ENCODE data around the gene ESRRB. TPM values are rescaled to one million over a fixed set of nuclear protein-coding genes. Genes with fewer than 3 reads are reported as not detected.

The ESRRB gene
- polyA plus RNA-seq, 1 of the 3 experiments (the other 2 are of a cell fraction), result 0.05 TPM

DNA sequence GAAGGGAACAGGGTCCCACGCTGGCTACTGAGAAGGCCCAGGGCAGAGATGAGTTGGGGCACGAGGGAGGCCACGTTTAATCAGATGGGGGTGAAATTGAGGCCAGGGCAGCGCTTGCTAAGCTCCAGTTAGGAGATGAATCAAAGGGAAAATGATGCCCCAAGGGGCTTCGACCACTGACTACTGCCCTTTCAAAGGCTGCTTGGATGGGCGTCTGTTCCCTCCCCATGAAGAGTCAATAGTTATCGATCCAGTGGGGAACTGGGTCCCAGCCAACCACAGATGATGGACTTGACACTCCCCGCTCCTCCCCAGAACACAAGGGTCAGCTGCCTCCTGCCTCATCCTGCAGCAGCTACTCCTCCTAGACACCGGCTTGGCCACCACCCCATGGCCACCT lies 55.6 kb downstream of the ESRRB start:
- no peak overlapping the region for H3K4me3 ChIP-seq (ENCODE audit: low read depth in 2 of 2, low read length in 1 of 2)
- no peaks in the 10 kb centered on the region for H3K9me3 ChIP-seq
- H2AFZ ChIP-seq (ENCODE audit: low read depth), result no peak overlapping the region
- ChIA-PET POLR2A (no interaction called here), CTCF (interaction anchor here (1.1 to 1.6 kb wide), 3 partner anchors 28 to 58 kb away, joined by 3 to 4 read pairs (median 3); no protein-coding TSS in a partner anchor)
- 76% methylated on average over 4 of the region's 9 CpGs for WGBS (ENCODE audit: low lambda C conversion rate)
- H3K36me3 ChIP-seq (replicated peaks in 1 of 2; ENCODE audit: control insufficient read depth in 1 of 2, insufficient read depth in 2 of 2, low read length in 1 of 2), result no peaks in the 10 kb centered on the region
- H4K20me1 ChIP-seq (ENCODE audit: insufficient read depth), result no peaks in the 10 kb centered on the region
- no peaks in the 10 kb centered on the region for H3F3A ChIP-seq (replicated peaks; ENCODE audit: insufficient read depth)
- no peak overlapping the region for H3K27ac ChIP-seq (ENCODE audit: low read depth in 2 of 2, low read length in 1 of 2)
- H3K79me2 ChIP-seq (ENCODE audit: insufficient read depth), result no peaks in the 10 kb centered on the region
- peaks cover 7% of the 10 kb centered on the region for H3K27me3 ChIP-seq (ENCODE audit: insufficient read depth)
- H3K4me2 ChIP-seq, result no peak overlapping the region
- H3K9ac ChIP-seq, result no peak overlapping the region
- peaks cover 0 to 3% of the 10 kb centered on the region in 2 experiments; a peak in 1 of 4 replicates for H3K4me1 ChIP-seq (ENCODE audit: control insufficient read depth in 1 of 2, insufficient read depth in 2 of 2, low read depth in 1 of 2, low read length in 1 of 2)
- DNase-seq, result no peak
- TF ChIP-seq NRF1 (IDR thresholded peaks at IDR 0.05; ENCODE audit: low read depth, low read length) (no peak), TAF1 (IDR thresholded peaks at IDR 0.05; ENCODE audit: borderline replicate concordance, low read depth, low read length) (no peak), TEAD4 (IDR thresholded peaks at IDR 0.05; ENCODE audit: borderline replicate concordance, insufficient read depth) (no peak), ELF1 (IDR thresholded peaks at IDR 0.05) (no peak), YY1 (IDR thresholded peaks at IDR 0.05; ENCODE audit: low read depth) (no peak), RFX5 (IDR thresholded peaks at IDR 0.05; ENCODE audit: low read length) (no peak), MXI1 (IDR thresholded peaks at IDR 0.05; ENCODE audit: low read depth, low read length) (no peak), RAD21 (IDR thresholded peaks at IDR 0.05; ENCODE audit: low read length) (no peak), CHD2 (IDR thresholded peaks at IDR 0.05; ENCODE audit: low read length, partially characterized antibody) (no peak), EZH2phosphoT487 (IDR thresholded peaks at IDR 0.05; ENCODE audit: borderline replicate concordance, low read depth) (no peak), FOXJ3 (CRISPR knock-in tag; IDR thresholded peaks at IDR 0.05) (no peak), RCOR1 (IDR thresholded peaks at IDR 0.05; ENCODE audit: low read length) (no peak), FOSL2 (IDR thresholded peaks at IDR 0.05; ENCODE audit: borderline replicate concordance, low read depth) (no peak)
- TF ChIP-seq, protein P1, sequence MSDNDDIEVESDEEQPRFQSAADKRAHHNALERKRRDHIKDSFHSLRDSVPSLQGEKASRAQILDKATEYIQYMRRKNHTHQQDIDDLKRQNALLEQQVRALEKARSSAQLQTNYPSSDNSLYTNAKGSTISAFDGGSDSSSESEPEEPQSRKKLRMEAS (IDR thresholded peaks at IDR 0.05; ENCODE audit: low read depth), result no peak
- H3K9me2 ChIP-seq, result no peaks in the 10 kb centered on the region

DNA sequence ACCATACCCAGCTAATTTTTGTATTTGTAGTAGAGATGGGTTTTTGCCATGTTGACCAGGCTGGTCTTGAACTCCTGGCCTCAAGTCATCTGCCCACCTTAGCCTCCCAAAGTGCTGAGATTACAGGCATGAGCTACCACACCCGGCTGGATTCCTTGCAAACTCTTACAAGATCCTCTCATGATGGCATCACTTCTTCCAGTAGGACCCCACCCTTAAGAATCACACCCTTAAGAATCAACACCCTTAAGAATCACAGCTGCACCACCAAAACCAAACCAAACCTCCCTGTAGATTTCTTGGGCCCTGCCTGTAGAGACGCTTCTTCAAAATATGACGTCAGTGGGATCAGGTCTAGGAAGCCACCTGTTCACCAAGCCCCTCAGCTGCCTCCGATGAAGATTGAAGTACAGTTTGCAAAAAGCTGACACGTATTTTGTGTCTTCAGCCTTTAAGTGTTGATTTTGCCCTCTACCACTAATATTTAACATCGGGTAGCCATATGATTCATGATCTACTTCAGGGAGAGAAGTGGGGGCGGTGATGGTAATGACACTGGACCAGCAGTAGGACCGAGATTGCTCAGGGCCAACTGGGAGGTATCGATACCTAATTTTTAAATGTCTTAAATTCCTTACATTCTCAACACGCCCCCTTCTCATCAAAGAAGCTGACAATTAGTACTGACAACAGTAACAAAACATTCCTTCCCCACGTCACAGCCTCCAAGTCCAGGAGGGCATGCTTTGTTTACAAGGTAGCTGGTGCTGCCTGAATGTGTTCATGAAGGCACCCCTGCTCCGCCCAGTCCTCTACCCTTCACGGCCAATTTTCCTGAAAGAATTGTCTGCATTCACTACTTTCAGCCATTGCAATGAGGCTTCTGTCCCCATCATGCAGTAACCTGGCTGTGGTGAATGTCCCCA lies 57.2 kb downstream of the ESRRB start:
- Histone ChIP-seq H3K27me3 (ENCODE audit: insufficient read depth) (peaks cover 7% of the 10 kb centered on the region), H3F3A (replicated peaks; ENCODE audit: insufficient read depth) (no peaks in the 10 kb centered on the region), H3K4me1 (ENCODE audit: control insufficient read depth in 1 of 2, insufficient read depth in 2 of 2, low read depth in 1 of 2, low read length in 1 of 2) (peaks cover 0 to 3% of the 10 kb centered on the region in 2 experiments; a peak in 1 of 4 replicates), H3K9ac (no peak overlapping the region), H3K9me2 (no peaks in the 10 kb centered on the region), H2AFZ (ENCODE audit: low read depth) (no peak overlapping the region), H3K27ac (ENCODE audit: low read depth in 2 of 2, low read length in 1 of 2) (no peak overlapping the region), H3K9me3 (no peaks in the 10 kb centered on the region), H3K4me3 (ENCODE audit: low read depth in 2 of 2, low read length in 1 of 2) (no peak overlapping the region), H3K79me2 (ENCODE audit: insufficient read depth) (no peaks in the 10 kb centered on the region), H3K4me2 (no peak overlapping the region), H3K36me3 (replicated peaks in 1 of 2; ENCODE audit: control insufficient read depth in 1 of 2, insufficient read depth in 2 of 2, low read length in 1 of 2) (no peaks in the 10 kb centered on the region), H4K20me1 (ENCODE audit: insufficient read depth) (no peaks in the 10 kb centered on the region)
- DNase-seq, result no peak
- WGBS (ENCODE audit: low lambda C conversion rate), result 53% methylated on average over 13 of the region's 13 CpGs
- ChIA-PET POLR2A (interaction anchor here (0.6 kb wide), 1 partner anchor 19 kb away, joined by 5 read pairs; no protein-coding TSS in a partner anchor), CTCF (interaction anchor here (1.1 to 1.2 kb wide), 2 partner anchors 46 to 56 kb away, joined by 3 read pairs; no protein-coding TSS in a partner anchor)
- TF ChIP-seq, protein P2, sequence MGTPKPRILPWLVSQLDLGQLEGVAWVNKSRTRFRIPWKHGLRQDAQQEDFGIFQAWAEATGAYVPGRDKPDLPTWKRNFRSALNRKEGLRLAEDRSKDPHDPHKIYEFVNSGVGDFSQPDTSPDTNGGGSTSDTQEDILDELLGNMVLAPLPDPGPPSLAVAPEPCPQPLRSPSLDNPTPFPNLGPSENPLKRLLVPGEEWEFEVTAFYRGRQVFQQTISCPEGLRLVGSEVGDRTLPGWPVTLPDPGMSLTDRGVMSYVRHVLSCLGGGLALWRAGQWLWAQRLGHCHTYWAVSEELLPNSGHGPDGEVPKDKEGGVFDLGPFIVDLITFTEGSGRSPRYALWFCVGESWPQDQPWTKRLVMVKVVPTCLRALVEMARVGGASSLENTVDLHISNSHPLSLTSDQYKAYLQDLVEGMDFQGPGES (IDR thresholded peaks at IDR 0.05; ENCODE audit: low read depth, low read length), result no peak
- TF ChIP-seq TAF1 (IDR thresholded peaks at IDR 0.05; ENCODE audit: borderline replicate concordance, low read depth, low read length), result no peak
- no peak for TF ChIP-seq MXI1 (IDR thresholded peaks at IDR 0.05; ENCODE audit: low read depth, low read length)
- no peak for TF ChIP-seq SIN3A (IDR thresholded peaks at IDR 0.05; ENCODE audit: borderline replicate concordance, low read depth, low read length)
- TF ChIP-seq, protein P3, sequence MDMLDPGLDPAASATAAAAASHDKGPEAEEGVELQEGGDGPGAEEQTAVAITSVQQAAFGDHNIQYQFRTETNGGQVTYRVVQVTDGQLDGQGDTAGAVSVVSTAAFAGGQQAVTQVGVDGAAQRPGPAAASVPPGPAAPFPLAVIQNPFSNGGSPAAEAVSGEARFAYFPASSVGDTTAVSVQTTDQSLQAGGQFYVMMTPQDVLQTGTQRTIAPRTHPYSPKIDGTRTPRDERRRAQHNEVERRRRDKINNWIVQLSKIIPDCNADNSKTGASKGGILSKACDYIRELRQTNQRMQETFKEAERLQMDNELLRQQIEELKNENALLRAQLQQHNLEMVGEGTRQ (IDR thresholded peaks at IDR 0.05; ENCODE audit: borderline replicate concordance, low read depth, low read length), result no peak
- no peak for TF ChIP-seq POLR2AphosphoS5 (IDR thresholded peaks at IDR 0.05; ENCODE audit: low read depth, low read length)
- no peak for TF ChIP-seq NRF1 (IDR thresholded peaks at IDR 0.05; ENCODE audit: low read depth, low read length)
- no peak for TF ChIP-seq JUND (IDR thresholded peaks at IDR 0.05)
- TF ChIP-seq, protein P4, sequence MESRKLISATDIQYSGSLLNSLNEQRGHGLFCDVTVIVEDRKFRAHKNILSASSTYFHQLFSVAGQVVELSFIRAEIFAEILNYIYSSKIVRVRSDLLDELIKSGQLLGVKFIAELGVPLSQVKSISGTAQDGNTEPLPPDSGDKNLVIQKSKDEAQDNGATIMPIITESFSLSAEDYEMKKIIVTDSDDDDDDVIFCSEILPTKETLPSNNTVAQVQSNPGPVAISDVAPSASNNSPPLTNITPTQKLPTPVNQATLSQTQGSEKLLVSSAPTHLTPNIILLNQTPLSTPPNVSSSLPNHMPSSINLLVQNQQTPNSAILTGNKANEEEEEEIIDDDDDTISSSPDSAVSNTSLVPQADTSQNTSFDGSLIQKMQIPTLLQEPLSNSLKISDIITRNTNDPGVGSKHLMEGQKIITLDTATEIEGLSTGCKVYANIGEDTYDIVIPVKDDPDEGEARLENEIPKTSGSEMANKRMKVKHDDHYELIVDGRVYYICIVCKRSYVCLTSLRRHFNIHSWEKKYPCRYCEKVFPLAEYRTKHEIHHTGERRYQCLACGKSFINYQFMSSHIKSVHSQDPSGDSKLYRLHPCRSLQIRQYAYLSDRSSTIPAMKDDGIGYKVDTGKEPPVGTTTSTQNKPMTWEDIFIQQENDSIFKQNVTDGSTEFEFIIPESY (IDR thresholded peaks at IDR 0.05; ENCODE audit: borderline replicate concordance, low read depth), result no peak
- no peak for TF ChIP-seq NFIC (IDR thresholded peaks at IDR 0.05; ENCODE audit: borderline replicate concordance)
- TF ChIP-seq CHD2 (IDR thresholded peaks at IDR 0.05; ENCODE audit: low read length, partially characterized antibody), result no peak
- TF ChIP-seq FOXJ3 (CRISPR knock-in tag; IDR thresholded peaks at IDR 0.05), result no peak
- TF ChIP-seq TEAD4 (IDR thresholded peaks at IDR 0.05; ENCODE audit: borderline replicate concordance, insufficient read depth), result no peak
- TF ChIP-seq RXRA (IDR thresholded peaks at IDR 0.05; ENCODE audit: borderline replicate concordance, low read depth), result no peak
- TF ChIP-seq YY1 (IDR thresholded peaks at IDR 0.05; ENCODE audit: low read depth), result no peak
